Measurements from ENCODE around the gene LDLRAD1. TPM values are rescaled to one million over a fixed set of nuclear protein-coding genes. Genes with fewer than 3 reads are reported as not detected.

LDLRAD1 gene
- total RNA-seq, 1 experiment from 2014 or later = not detected

GRCh38 chr1:53962395-53962794 is 55.6 kb downstream of the LDLRAD1 start:
- H3K36me3 ChIP-seq (replicated peaks; ENCODE audit: control insufficient read depth, insufficient read depth, low read length) = peaks cover 15% of the 10 kb centered on the region

GRCh38 chr1:53959664-53960250 is 58.2 kb downstream of the LDLRAD1 start:
- H3K4me3 ChIP-seq (ENCODE audit: insufficient read depth, low read depth, low read length) = no peak overlapping the region
- H3K36me3 ChIP-seq (replicated peaks; ENCODE audit: control insufficient read depth, insufficient read depth, low read length) = peaks cover 14% of the 10 kb centered on the region
- DNase-seq = peak; percentile 62

More at GRCh38 chr1:53962395-53962794, 55.6 kb downstream of the LDLRAD1 start:
- Histone ChIP-seq H3K4me3 (ENCODE audit: insufficient read depth, low read depth, low read length) (no peak overlapping the region), H3K27me3 (ENCODE audit: control insufficient read depth, insufficient read depth, low read length) (no peaks in the 10 kb centered on the region)
- DNase-seq = no peak

More at GRCh38 chr1:53959664-53960250, 58.2 kb downstream of the LDLRAD1 start:
- no peaks in the 10 kb centered on the region for H3K27me3 ChIP-seq (ENCODE audit: control insufficient read depth, insufficient read depth, low read length)

Other genes starting within 250 kb of the LDLRAD1 start
- gene NDC1, start 179.9 kb downstream of the LDLRAD1 start, total RNA-seq (2014; rRNA removed; shearing (Covaris generic)) = 92.6 and 110 TPM in 2 replicates
- gene YIPF1, start 128.4 kb downstream of the LDLRAD1 start, total RNA-seq (2014; rRNA removed; shearing (Covaris generic)) = 26.9 and 29.3 TPM in 2 replicates
- gene DIO1, start 124.0 kb downstream of the LDLRAD1 start, total RNA-seq (2014; rRNA removed; shearing (Covaris generic)) = 0.41 TPM in 1 of 2 replicates, not detected in the other
- gene IFT25, start 72.5 kb downstream of the LDLRAD1 start, total RNA-seq (2014; rRNA removed; shearing (Covaris generic)) = 25.7 and 30.0 TPM in 2 replicates
- 77.2 and 80.9 TPM in 2 replicates for gene LRRC42, start 71.8 kb downstream of the LDLRAD1 start, total RNA-seq (2014; rRNA removed; shearing (Covaris generic))
- gene TMEM59, start 35.0 kb upstream of the LDLRAD1 start, total RNA-seq (2014; rRNA removed; shearing (Covaris generic)) = 127 and 136 TPM in 2 replicates
- 4.3 and 6.4 TPM in 2 replicates for gene TCEANC2, start 35.4 kb upstream of the LDLRAD1 start, total RNA-seq (2014; rRNA removed; shearing (Covaris generic))
- gene CDCP2, start 134.8 kb upstream of the LDLRAD1 start, total RNA-seq (2014; rRNA removed; shearing (Covaris generic)) = not detected in 2 replicates
- 13.3 and 14.3 TPM in 2 replicates for gene CYB5RL, start 181.8 kb upstream of the LDLRAD1 start, total RNA-seq (2014; rRNA removed; shearing (Covaris generic))
- 268 and 275 TPM in 2 replicates for gene MRPL37, start 182.0 kb upstream of the LDLRAD1 start, total RNA-seq (2014; rRNA removed; shearing (Covaris generic))

Data from H7 (cell line).